Measurements from ENCODE around the gene HNF4A. TPM values are rescaled to one million over a fixed set of nuclear protein-coding genes. Genes with fewer than 3 reads are reported as not detected.
A peak's percentile ranks its signal among the peaks of the same experiment; 100 is the strongest.

Gene HNF4A
- total and polyA plus RNA-seq, 2 of the 13 experiments (the other 11 are each of a cell fraction or from before 2014, with no cell fraction given): 80.9 to 169 TPM

- peak; percentile 97 for TF ChIP-seq ZNF407 (CRISPR knock-in tag; IDR thresholded peaks at IDR 0.05; ENCODE audit: not compliant biosample characterization)
- TF ChIP-seq ZNF740 (CRISPR knock-in tag; IDR thresholded peaks at IDR 0.05): peak; percentile 77
- peak; percentile 82 for TF ChIP-seq PPARG (CRISPR knock-in tag; conservative IDR thresholded peaks at IDR 0.05)
- TF ChIP-seq ZNF10 (CRISPR knock-in tag; IDR thresholded peaks at IDR 0.05; ENCODE audit: borderline replicate concordance, low read depth): 0 out of 2 replicates have a peak, but pooled peaks have one; percentile 84
- no peak; the same call in 1 of the 2 replicates for TF ChIP-seq ZNF703 (CRISPR knock-in tag; IDR thresholded peaks at IDR 0.05; ENCODE audit: borderline replicate concordance)
- no peak for TF ChIP-seq JDP2 (CRISPR knock-in tag; IDR thresholded peaks at IDR 0.05; ENCODE audit: borderline replicate concordance)
- no peak for TF ChIP-seq ZFP62 (CRISPR knock-in tag; IDR thresholded peaks at IDR 0.05)
- TF ChIP-seq FOXJ3 (CRISPR knock-in tag; IDR thresholded peaks at IDR 0.05; ENCODE audit: borderline replicate concordance): no peak
- TF ChIP-seq KDM4B (CRISPR knock-in tag; IDR thresholded peaks at IDR 0.05): peak; percentile 91
- TF ChIP-seq ZNF263 (CRISPR knock-in tag; IDR thresholded peaks at IDR 0.05): peak; percentile 98
- peak; percentile 92; the same call in 1 of the 2 replicates for TF ChIP-seq ARNT2 (CRISPR knock-in tag; IDR thresholded peaks at IDR 0.05; ENCODE audit: low read depth)
- peak; percentile 98 for TF ChIP-seq YEATS2 (CRISPR knock-in tag; IDR thresholded peaks at IDR 0.05; ENCODE audit: borderline replicate concordance)
- TF ChIP-seq RERE (CRISPR knock-in tag; IDR thresholded peaks at IDR 0.05; ENCODE audit: low read depth): peak; percentile 77
Observed at GRCh38 chr20:44310664-44311639, 44.5 kb upstream of the HNF4A start, which contains the start of gene FITM2 (continued).
